Mesothelial cell of epicardium (in vitro differentiated cells): Measurements from ENCODE around the gene EPOP. TPM values are rescaled to one million over a fixed set of nuclear protein-coding genes. Genes with fewer than 3 reads are reported as not detected.
A peak's percentile ranks its signal among the peaks of the same experiment; 100 is the strongest.

Source experiments
- DNase-seq, 2 experiments: peaks; one replicate each; pipeline ENCODE4 v3.0.0; 2021; ENCODE audit warnings: low spot score in 2 of 2; ENCODE audit not compliant: unreplicated experiment in 2 of 2
- H3K27ac Mint-ChIP-seq: 2 replicates; pipeline ENCODE4 v1.8.0; 2021; ENCODE audit warnings: mixed read lengths
- H3K27me3 Mint-ChIP-seq: 2 replicates; pipeline ENCODE4 v1.8.0; 2021; ENCODE audit warnings: low read depth, mixed read lengths
- H3K36me3 Mint-ChIP-seq: 2 replicates; pipeline ENCODE4 v1.8.0; 2021; ENCODE audit warnings: mixed read lengths
- H3K4me1 Mint-ChIP-seq: 2 replicates; pipeline ENCODE4 v1.8.0; 2021; ENCODE audit warnings: mixed read lengths
- H3K4me3 Mint-ChIP-seq: 2 replicates; pipeline ENCODE4 v1.8.0; 2021; ENCODE audit warnings: mild to moderate bottlenecking, moderate library complexity, mixed read lengths
- H3K9me3 Mint-ChIP-seq: 2 replicates; pipeline ENCODE4 v1.8.0; 2021; ENCODE audit warnings: mixed read lengths
- total RNA-seq: library from RNA; stranded (reverse); gene quantifications from 3 replicates; pipeline ENCODE4 v1.2.1, GENCODE V29; 2021
- TF ChIP-seq, protein P1 (sequence below): fragments of 200-600 bp; sonication (generic); IDR thresholded peaks from one replicate; pipeline ENCODE4 v1.5.0; 2021; ENCODE audit warnings: antibody characterized with exemption; ENCODE audit not compliant: unreplicated experiment

Gene EPOP
- total RNA-seq, 1 donor from 2014 or later, result 3.7 TPM

DNA sequence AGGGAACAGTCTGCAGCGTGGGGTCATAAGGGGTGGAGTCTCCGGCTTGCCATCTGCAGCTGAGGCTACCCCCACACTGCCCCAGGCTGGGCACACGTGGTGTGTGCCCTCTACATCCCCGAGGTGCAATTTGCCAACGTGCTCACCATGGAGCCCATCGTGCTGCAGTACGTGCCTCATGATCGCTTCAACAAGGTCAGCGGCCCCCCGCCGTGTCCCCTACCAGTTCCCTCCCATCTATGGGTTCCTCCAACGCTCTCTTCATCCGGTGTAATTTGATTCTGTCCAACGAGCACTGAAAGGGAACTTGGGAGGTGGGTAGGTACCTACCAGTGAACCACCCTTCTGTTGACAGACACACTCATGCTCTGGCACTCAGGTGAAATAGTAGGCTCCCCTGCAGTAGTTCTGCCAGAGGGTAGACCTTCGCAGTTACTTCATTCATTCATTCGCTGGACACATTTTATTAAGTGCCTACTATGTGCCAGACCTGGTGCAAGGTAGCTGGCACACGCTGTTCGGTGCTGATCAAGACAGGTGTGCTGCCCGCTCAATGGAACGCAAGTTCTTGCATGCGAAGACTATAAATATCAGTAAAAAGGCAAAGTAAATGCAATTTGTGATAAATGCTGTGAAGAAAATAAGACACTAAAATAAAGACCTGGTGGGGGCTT is 33.1 kb upstream of the EPOP start:
- Mint-ChIP-seq H3K27me3 (no peaks in the 10 kb centered on the region), H3K36me3 (peaks cover 13% of the 10 kb centered on the region), H3K27ac (no peak overlapping the region), H3K4me1 (peaks cover 34% of the 10 kb centered on the region), H3K4me3 (no peak overlapping the region), H3K9me3 (no peaks in the 10 kb centered on the region)
- no peak for DNase-seq
- TF ChIP-seq, protein P1, sequence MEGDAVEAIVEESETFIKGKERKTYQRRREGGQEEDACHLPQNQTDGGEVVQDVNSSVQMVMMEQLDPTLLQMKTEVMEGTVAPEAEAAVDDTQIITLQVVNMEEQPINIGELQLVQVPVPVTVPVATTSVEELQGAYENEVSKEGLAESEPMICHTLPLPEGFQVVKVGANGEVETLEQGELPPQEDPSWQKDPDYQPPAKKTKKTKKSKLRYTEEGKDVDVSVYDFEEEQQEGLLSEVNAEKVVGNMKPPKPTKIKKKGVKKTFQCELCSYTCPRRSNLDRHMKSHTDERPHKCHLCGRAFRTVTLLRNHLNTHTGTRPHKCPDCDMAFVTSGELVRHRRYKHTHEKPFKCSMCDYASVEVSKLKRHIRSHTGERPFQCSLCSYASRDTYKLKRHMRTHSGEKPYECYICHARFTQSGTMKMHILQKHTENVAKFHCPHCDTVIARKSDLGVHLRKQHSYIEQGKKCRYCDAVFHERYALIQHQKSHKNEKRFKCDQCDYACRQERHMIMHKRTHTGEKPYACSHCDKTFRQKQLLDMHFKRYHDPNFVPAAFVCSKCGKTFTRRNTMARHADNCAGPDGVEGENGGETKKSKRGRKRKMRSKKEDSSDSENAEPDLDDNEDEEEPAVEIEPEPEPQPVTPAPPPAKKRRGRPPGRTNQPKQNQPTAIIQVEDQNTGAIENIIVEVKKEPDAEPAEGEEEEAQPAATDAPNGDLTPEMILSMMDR, result no peak

- DNase-seq, result no peak
- Mint-ChIP-seq H3K4me3 (peak overlapping the region; percentile 92), H3K4me1 (peaks cover 37% of the 10 kb centered on the region), H3K27me3 (no peaks in the 10 kb centered on the region), H3K9me3 (no peaks in the 10 kb centered on the region), H3K27ac (peak overlapping the region; percentile 93), H3K36me3 (peaks cover 13% of the 10 kb centered on the region)
- TF ChIP-seq, protein P1, result no peak
Observed at GRCh38 chr17:38706505-38707216, 31.9 kb upstream of the EPOP start.

GRCh38 chr17:38705803-38706504 is 31.2 kb upstream of the EPOP start:
- TF ChIP-seq, protein P1, result no peak
- peak overlapping the region; percentile 93 for H3K27ac Mint-ChIP-seq
- H3K27me3 Mint-ChIP-seq, result no peaks in the 10 kb centered on the region
- no peaks in the 10 kb centered on the region for H3K9me3 Mint-ChIP-seq
- H3K4me3 Mint-ChIP-seq, result peak overlapping the region; percentile 92
- H3K36me3 Mint-ChIP-seq, result peaks cover 9% of the 10 kb centered on the region
- peaks cover 43% of the 10 kb centered on the region for H3K4me1 Mint-ChIP-seq
- no peak for DNase-seq

GRCh38 chr17:38705523-38705802 is 30.7 kb upstream of the EPOP start:
- no peaks in the 10 kb centered on the region for H3K9me3 Mint-ChIP-seq
- no peak overlapping the region for H3K27ac Mint-ChIP-seq
- TF ChIP-seq, protein P1, result no peak
- H3K36me3 Mint-ChIP-seq, result peaks cover 8% of the 10 kb centered on the region
- DNase-seq, result no peak
- H3K27me3 Mint-ChIP-seq, result no peaks in the 10 kb centered on the region
- peak overlapping the region; percentile 92 for H3K4me3 Mint-ChIP-seq
- H3K4me1 Mint-ChIP-seq, result peaks cover 43% of the 10 kb centered on the region

- H3K36me3 Mint-ChIP-seq, result peaks cover 5% of the 10 kb centered on the region
- H3K4me1 Mint-ChIP-seq, result peaks cover 47% of the 10 kb centered on the region
- TF ChIP-seq, protein P1, result no peak
- DNase-seq, result peak; percentile 60 to 74
- peak within 1 kb of the TSS; percentile 92 for H3K4me3 Mint-ChIP-seq
- H3K9me3 Mint-ChIP-seq, result no peaks in the 10 kb centered on the region
- no peaks in the 10 kb centered on the region for H3K27me3 Mint-ChIP-seq
- H3K27ac Mint-ChIP-seq, result peak within 1 kb of the TSS; percentile 97
Observed at GRCh38 chr17:38704606-38705522, 30.1 kb upstream of the EPOP start, which contains the start of gene MLLT6. TSS of gene MLLT6 (plus strand) at chr17:38705273. CDS start at chr17:38705633, 360 bp downstream.
